ENCODE results near the gene COQ8B.
A peak's percentile ranks its signal among the peaks of the same experiment; 100 is the strongest.

Gene COQ8B

DNA sequence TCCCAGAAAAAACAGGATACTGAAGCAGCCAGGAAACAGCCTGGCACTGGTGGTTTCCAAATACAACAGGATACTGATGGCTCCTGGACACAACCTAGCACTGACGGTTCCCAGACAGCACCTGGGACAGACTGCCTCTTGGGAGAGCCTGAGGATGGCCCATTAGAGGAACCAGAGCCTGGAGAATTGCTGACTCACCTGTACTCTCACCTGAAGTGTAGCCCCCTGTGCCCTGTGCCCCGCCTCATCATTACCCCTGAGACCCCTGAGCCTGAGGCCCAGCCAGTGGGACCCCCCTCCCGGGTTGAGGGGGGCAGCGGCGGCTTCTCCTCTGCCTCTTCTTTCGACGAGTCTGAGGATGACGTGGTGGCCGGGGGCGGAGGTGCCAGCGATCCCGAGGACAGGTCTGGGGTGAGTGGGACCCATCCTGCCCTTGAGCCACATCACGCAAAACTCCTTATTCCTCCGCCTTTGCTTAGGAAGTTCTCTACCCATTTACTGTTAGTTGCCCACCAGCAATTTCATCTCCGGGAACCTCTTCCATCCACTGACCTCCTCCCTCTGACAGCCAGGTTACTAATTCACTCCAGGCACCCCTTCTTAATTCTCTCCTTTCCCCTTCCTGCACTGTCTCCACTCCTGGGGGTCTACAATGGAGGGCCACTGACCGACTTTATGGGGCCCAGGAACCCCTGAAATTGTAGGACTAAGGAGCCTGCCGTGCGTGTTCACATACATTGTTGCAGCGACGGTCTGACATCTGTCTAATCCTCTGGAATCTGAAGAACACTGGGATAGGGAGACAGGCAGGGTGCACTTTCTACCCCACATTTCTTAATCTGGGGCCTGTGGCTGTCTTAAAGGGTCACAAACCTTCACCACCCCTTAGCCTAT, 1.4 kb upstream of the COQ8B start:
- ATAC-seq (no peak), DNase-seq (peak; percentile 17)

DNA sequence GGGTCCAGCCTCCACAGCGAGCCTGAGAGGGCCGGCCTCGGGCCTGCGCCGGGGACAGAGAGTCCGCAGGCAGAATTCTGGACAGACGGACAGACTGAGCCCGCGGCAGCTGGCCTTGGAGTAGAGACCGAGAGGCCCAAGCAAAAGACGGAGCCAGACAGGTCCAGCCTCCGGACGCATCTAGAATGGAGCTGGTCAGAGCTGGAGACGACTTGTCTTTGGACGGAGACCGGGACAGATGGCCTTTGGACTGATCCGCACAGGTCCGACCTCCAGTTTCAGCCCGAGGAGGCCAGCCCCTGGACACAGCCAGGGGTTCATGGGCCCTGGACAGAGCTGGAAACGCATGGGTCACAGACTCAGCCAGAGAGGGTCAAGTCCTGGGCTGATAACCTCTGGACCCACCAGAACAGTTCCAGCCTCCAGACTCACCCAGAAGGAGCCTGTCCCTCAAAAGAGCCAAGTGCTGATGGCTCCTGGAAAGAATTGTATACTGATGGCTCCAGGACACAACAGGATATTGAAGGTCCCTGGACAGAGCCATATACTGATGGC, 716 bp upstream of the COQ8B start:
- ATAC-seq (no peak), DNase-seq (no peak)

DNA sequence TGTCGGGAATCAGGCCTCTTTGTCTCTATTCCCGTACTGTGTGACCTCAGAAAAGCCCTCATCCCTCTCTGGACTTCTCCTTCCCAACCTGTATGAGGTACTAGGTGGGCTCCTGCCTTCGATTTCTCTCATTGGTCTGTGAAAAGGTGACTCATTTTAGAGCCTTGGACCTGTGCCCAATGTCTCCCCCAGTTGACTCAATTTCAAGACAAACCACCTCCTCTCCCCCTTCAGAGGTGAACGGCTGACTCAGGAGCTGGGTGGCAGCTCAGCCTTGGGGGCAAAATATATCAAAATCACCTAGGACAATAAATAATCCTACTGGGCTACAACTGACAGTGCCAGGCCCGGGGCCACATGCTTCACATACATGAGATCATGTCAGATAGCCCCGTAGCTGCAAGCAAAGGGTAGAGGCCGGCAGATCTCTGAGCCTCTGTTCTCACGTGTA, 630 bp downstream of the COQ8B start:
- peak; percentile 42 for ATAC-seq

DNA sequence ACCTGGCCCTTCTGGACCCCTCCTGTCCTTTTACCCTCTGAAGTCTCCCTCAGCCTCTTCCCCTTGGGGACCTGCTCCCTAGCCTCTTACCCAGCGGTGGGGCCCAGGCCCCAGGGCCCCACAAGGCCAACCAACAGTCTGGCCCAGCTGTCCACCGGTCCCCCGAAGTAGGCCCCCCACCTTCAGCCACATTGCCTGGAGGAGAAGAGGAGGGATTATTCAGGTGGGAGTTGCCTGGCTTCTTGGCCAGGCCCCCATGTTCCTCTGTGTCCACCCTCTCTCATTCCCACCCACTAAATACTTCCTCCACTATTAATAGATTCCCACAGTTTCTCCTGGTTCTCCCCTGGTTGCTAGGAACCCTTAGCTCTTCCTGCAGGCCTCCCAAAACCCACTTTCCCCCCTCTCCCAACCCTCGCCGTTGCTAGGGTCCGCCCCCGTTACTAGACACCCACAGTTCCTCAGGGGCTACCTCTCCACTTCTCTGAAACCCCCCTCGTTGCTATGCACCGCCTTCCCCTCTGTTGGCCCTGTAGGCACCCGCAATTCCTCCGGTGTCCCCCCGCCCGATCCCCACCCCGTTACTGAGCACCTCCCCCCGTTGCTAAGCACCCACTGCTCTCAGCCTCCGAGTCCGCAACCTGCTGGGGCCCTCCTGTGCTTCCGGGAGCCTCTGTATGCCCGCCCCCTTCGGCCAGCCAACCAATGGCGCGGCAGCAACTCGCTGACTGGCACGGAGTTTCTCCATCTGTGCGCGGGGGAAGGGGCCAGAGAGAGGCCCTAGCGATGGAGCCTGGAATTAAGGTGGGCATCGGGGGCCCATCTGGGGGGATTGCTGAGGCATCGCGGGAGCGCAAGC, 2.0 kb downstream of the COQ8B start:
- ATAC-seq (peak; percentile 67), DNase-seq (peak; percentile 95)

More for the DNA sequence above, 630 bp downstream of the COQ8B start:
- DNase-seq = peak; percentile 80

DNA sequence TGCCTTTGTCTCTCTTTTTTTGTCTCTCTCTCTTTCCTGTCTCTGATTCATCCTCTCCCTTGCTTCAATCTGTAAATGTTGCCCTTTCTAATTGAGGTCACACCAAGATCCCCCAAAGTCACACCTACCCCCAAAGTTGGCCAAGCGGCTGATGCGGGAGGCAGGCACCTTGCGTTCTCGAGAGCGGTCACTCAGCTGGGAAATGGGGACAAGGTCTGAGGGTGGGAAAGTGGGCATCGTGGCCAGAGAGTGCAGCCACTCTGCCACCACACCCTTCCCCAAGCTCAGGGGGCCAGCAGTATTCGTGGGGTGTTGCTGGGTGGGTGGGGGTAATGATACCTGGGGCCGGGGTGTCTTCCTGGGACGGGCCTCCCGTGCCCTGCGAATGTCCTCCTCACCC, 2.7 kb downstream of the COQ8B start:
- ATAC-seq (no peak), DNase-seq (peak; percentile 28)

DNA sequence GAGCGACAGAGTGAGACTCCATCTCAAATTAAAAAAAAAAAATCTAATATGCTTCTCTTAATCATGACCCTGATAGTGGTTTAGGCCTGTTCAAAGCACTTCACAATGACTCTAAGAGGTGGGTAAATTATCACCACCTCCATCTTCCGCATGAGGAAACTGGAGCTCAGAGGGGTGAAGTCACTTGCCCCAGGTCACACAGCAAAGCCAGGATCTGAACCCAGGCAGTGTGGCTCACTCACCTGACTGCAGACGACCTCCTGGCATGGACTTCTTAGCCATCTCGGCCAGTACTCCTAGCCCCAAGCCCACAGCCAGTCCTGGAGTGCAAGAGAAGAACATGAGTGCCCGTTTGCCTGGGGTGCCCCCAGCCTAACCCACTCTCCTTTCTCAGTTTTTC, 6.9 kb downstream of the COQ8B start:
- DNase-seq (no peak), ATAC-seq (no peak)

DNA sequence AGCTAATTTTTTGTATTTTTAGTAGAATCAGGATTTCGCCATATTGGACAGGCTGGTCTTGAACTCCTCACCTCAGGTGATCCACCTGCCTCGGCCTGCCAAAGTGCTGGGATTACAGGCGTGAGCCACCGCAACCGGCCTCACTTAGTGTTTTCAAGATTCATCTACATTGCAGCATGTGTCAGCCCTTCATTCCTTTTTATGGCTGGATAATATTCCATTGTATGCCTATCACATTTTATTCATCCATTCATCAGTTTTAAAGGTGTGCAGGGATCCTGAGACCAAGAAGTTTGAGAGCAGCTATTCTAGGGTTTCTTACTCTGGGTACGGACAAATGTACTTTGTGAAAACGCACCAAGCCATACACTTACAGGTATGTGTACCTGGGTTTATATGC, 9.1 kb downstream of the COQ8B start:
- ATAC-seq = no peak
- no peak for DNase-seq

DNA sequence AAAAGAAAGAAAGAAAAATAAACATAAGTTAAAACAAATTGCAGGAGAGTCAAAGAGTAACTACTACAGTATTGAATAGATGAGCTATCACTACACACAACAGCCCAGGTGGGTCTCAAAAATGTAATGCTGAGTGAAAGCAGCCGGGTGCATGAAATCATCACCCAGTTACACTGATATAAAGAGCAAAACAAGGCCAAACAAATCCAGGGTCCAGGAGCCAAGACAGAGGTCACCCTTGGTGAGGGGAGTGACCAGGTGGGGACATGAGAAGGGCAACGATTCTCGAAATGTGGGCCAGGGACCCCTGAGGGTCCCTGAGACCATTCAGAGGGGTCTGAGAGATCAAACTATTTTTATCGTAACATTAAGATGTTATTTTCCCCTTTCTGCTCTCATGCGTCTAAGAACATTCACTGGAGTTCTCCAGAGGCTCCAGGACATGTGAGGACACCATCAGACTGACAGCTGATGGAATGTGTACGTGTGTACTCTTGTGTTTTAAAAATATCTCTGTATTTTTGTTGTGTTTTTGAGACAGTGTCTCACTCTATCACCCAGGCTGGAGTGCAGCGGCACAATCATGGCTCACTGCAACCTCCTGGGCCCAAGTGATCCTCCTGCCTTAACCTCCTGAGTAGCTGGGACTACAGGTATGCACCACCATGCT, 10.6 kb downstream of the COQ8B start:
- ATAC-seq (no peak), DNase-seq (no peak)

DNA sequence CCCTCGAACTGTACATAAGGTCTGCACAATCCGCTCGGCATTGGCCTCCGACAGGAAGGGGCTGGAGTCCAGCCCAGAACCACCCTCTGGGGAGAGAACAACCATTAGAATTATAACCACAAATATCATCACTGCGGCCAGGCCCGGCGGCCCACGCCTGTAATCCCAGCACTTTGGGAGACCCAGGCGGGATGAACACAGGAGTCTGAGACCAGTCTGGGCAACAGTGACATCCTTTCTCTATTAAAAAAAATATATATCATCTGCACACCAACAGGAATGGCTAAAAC, 11.4 kb downstream of the COQ8B start:
- ATAC-seq = no peak
- no peak for DNase-seq

DNA sequence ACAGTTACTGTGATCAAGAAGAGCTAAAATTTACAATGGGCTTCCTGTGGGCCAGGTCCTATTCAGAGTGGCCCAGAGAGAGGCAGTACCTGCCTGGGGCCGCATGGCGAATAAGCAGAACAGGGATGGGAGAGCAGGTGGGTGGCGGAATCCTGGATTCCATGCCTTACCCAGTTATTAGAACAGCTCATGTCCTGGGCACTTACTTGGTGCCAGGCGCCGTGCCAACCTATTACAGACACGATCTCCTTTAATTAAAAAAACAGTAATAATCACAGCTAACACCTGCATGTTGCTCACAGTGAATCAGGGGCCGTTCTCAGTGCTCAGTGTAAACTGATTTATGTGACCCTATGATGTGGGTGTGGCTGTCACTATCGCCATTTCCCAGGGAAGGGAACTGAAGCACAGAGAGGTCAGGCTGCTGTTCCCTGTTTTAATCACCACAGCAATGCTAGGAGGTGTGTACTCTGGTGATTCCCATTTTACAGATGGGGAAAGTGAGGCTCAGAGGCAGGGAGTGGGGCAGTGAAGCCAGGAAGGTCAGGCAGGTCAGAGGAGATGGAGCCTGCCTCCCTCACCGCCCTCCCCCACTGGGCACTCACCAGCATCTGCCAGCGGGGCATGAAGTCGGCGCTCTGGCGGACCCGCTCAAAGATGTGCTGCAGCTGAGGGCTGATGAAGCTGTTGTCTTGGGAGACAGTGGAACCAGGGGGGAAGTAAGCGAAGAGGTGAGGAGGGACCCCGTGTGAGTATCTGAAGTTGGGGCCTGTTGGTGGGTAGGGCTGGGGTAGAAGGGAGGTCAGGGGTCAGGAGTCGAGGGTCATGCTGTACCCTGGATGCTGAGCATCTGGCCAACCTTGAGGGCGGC, 12.0 kb downstream of the COQ8B start:
- DNase-seq = no peak

DNA sequence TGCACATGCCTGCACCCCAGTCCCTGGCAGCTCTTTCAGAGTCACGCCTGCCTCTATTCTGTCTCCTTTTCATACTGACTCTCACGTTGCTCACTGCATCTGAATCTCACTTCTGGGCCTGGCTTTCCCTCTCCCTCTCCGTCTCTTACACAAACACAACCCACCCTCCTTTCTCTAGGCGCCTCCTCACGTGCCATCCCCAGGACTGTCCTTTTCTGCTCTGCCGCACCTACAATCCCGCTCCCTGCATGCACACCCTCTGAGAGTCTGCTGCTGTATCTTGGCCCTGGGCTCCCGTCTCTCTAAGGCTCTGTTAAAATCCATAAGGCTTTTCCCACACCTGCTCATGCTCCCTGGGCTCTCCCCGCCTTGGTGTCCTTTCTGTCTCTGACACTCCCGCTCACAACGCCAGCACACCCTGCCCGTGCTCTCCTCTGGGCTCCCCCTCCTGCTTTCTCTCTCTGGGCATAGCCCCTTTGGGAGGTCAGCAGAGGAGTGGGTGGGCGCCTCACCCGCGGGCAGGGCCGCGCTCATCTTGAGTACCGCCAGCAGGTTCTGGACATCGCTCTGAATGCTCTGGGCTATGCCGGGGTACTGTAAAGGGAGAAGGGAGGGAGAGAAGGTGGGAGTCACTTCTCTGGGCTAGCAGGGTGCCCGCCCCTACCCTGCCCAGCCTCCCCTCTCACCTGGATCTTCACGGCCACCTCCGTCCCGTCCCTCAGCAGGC, 13.5 kb downstream of the COQ8B start:
- DNase-seq = no peak
- no peak for ATAC-seq

More for the DNA sequence above, 12.0 kb downstream of the COQ8B start:
- ATAC-seq = no peak

DNA sequence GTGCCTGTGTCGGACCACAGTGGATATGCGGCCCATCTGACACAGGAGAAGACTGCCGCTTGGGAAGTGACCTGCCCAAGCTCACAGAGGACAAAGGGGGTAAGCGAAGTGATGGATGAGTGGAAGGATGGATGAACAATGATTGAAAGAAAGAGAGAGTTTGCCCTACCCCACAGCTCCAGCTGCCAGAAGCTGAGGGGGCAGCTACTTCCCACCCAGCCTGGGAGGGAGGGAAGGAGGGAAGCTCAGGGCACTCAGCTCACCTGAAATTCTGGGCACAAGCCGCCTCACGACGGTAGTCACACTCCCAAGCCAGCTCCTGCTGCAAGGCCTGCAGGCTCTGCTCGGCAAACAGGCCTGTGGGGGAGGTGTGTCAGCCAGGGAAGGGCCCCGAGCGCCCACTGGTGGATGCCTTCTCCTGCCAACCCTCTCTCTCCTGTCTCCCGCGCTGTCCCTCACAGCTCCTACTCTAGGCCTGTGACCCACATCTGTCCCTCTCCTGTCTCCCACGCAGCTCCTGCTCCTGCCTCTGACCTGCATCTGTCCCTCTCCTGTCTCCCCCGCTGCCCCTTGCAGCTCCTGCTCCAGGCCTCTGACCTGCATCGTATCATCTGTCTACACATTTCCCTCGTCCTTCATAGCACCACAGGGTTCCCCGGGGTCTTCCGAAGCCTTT, 14.2 kb downstream of the COQ8B start:
- ATAC-seq = no peak

DNA sequence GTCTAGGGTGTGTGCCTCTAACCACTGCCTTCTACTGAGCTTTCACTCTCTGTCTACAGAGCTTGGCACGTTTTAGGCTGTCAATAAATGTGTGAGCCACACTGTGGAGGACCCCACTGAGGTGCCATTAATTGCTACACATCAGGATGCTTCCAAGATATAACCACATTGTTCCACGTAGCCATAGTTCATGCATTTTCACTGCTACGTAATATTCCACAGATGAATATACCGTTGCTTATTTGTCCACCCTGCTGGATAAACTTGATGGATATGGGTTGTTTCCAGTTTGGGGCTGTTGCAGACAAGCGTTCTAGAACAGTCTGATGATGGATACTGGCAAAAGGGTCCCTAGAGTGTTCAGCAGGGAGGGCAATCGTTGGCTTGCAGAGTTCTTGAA, 14.9 kb downstream of the COQ8B start:
- ATAC-seq (no peak), DNase-seq (no peak)

More for the DNA sequence above, 14.2 kb downstream of the COQ8B start:
- no peak for DNase-seq

DNA sequence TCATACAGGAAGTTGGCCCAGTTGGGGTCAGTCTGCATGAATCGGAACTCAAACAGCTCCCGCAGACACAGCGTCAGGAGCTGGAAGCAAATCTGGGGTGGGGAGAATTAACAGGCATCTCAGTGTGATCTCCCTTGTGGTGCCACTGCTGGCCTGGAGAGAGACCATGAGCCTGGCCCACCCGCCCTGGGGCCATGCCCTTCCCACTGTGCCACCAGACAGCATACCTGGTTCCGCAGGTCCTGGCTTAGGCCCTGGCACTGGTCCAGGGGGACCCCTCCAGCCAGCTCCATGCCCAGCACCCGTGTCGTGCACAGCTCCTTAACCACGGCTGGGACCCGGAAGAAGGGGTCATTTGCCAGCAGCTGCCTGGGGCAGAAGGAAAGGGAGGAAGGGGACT, 16.6 kb downstream of the COQ8B start:
- DNase-seq (no peak), ATAC-seq (no peak)

DNA sequence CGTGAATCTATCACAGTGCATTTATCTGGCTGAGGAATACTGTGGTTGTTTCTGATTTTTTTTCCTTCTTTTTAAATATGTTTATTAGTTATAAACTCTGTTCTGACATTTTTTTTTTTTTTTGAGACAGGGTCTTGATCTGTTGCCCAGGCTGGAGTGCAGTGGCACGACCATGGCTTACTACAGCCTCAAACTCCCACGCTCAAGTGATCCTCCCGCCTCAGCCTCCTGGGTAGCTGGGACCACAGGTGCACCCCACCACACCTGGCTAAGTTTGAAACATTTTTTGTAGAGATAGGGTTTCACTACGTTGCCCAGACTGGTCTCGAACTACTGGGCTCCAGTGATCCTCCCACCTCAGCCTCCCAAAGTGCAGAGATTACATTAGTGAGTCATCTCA, 19.7 kb downstream of the COQ8B start:
- DNase-seq (no peak), ATAC-seq (no peak)

DNA sequence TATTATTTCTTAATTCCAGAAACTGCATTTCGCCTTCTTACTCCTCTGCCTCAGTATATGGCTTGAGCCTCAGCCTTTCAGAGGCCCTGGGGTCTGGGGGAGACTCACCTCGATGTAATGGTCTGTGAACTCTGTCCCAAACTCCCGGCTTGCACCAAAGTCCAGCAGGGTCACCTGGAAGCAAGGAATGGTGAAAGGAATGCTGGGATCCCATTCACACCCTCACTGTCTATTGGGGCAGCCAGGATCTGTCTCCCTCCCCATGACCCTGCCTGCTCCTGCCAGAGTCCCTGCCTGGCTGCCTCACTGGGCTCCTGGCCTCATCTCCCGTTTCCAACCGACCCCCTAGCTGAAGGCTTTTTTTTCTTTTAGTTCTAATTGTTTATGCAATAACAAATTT, 20.8 kb downstream of the COQ8B start:
- no peak for DNase-seq
- ATAC-seq = no peak

DNA sequence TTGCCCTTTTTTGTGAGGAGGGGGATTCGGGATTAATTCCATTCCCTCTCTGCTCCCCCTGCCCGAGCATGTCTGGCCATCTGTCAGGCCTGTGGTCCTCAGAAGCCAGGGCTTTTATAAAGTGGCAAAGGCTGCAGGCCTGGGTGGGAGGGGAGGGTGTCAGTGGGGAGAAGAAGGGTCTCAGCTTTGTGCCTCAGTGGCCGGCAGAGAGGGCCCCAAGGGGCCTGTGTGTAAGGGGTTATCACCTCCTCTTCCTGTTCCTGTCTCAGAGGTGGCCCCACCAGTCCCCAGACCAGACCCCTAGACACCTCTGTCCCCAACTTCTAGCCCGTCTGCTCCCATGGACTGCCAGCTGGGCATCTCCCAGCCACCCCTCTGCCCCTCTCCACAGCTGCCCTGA, 22.8 kb downstream of the COQ8B start:
- DNase-seq = no peak
- ATAC-seq = no peak

DNA sequence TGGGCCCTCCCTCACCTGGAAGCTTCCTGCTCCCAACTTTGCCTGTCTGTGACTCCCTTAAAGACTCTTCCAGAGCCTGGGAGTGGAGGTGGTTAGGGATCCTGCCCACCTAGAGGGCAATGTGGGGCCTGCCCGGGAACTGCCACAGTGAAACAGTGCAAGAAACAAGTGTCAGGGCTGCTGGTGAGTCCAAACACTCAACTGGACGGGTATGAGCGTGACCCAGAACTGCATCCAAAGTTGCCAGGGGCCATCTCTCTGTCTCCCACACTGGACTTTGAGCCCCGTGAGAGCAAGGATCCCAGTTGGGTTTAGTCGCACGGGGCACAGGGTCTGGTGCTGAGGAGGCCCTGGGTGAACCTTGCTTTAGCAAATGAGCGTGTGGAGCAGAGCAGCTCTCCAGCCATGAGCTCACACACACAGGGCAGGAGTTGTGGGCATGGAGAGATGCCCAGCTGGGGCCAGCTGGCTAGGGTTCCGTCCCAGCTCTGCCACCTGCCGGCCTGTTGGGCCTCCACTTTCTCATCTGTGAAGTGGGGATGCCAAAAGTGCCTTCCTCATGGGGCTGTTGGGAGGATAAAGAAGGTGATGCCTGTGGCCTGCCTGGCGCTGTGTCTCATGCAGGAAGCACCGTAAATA, 23.4 kb downstream of the COQ8B start:
- DNase-seq (no peak), ATAC-seq (no peak)

DNA sequence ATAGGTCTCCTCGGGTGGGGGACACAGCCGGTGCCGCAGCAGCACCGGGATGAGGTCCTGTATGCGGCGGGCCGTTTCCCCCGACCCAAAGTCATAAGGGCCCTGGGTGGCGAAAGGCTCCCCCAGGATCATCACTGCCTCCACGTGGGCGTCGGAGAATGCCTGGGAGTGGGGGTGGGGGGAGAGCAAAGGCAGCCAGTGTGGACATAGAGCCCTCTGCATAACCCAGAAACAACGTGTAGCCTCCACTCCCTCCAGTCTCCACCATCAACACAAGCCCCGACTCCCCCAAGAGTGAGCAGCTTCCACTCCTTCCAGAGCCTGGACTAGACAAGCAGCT, 24.5 kb downstream of the COQ8B start:
- no peak for DNase-seq
- ATAC-seq = no peak

Measured in stimulated activated naive CD8-positive, alpha-beta T cell treated with anti-CD3 and anti-CD28 coated beads, Interleukin-15, Interleukin-2, amounts not matched to agents 100 U/mL and 50 U/mL, for 24 hours (primary cell).